MM.1S (cell line): ENCODE measurements around the gene DNAH7.

Experiments used
- CTCF ChIP-seq: fragments of 300-600 bp; sonication (generic); IDR thresholded peaks from 2 replicates; pipeline ENCODE4 v1.5.1; 2016; ENCODE audit warnings: antibody characterized with exemption, low read length, mixed read lengths
- EZH2phosphoT487 ChIP-seq: fragments of 300-600 bp; sonication (generic); IDR thresholded peaks from 2 replicates; pipeline ENCODE4 v1.6.1; 2018; ENCODE audit warnings: antibody characterized with exemption, low read length

GRCh38 chr2:195716466-195716865 lies 352.2 kb downstream of the DNAH7 start:
- TF ChIP-seq EZH2phosphoT487 (no peak), CTCF (no peak)
